HL-60/S4 treated with retinoic acid at 250 ng/mL for 4 days and 3 days (cell line): ENCODE data around the gene PLPP2.

Source experiments
- in situ Hi-C: fragments of 300-500 bp; cut with MboI; formaldehyde crosslinking; loops from 2 replicates; pipeline ENCODE4 v1.7.0; 2022; ENCODE audit warnings: low sequenced_read_pairs

PLPP2 gene

GRCh38 chr19:317710-318508 is 26.7 kb upstream of the PLPP2 start:
- in situ Hi-C loops, result no loop called here

DNA sequence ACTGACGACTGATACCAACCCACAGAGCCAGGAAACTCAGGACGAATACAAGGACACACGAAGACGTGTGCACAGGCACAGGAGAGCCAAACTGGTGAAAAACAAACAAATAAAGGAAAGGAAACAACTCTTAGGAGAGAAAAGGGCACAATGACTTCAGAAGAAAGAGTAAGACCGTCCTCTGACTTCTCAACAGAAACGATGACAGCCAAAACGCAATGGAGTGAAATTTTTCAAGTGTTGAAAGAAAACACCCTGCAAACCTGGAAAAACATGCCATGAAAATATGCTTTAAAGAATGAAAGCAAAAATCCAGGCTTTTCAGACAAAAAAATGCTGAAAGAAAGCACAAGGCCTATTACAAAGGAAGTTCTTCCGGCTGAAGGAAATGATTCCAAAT is 24.6 kb upstream of the PLPP2 start:
- in situ Hi-C loops, result no loop called here

DNA sequence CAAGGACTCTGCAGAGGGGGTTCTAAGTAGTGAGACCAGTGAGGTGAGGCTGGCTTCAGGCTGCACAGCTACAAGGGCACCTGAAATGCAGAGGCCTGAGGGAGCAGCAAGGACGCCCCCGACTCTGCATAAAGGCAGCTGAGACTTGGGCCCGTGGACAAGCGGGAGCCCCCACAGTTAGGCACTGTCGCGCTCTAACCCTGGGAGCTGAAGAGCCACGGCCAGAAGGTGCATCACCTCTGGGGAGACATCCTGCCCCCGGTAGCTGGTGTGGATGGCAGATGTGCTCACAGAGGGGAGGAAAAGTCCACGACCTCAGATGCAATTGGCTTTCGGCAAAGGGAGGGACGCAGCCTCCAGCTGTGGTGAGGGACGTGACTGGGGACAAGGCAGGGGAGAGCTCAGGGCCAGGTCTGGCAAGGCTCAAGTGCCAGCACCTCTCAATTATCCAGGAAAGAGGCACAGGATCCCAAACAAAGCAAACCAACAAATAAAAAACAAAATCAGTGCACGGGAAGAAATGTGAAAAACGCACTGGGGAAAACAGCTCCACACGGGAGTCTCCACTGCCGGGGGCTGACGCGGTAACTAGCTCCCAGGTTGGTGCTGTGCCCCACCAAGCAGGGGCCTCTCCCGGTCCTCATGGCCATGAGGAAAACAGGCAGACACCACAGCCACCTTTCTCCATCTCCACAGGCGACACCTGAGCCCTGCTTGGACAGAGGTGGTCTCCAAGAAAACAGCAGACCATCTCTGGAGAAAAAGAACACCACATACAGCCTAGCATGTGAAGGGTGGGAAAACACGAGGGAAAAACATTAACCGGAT is 23.0 kb upstream of the PLPP2 start:
- in situ Hi-C loops, result no loop called here

DNA sequence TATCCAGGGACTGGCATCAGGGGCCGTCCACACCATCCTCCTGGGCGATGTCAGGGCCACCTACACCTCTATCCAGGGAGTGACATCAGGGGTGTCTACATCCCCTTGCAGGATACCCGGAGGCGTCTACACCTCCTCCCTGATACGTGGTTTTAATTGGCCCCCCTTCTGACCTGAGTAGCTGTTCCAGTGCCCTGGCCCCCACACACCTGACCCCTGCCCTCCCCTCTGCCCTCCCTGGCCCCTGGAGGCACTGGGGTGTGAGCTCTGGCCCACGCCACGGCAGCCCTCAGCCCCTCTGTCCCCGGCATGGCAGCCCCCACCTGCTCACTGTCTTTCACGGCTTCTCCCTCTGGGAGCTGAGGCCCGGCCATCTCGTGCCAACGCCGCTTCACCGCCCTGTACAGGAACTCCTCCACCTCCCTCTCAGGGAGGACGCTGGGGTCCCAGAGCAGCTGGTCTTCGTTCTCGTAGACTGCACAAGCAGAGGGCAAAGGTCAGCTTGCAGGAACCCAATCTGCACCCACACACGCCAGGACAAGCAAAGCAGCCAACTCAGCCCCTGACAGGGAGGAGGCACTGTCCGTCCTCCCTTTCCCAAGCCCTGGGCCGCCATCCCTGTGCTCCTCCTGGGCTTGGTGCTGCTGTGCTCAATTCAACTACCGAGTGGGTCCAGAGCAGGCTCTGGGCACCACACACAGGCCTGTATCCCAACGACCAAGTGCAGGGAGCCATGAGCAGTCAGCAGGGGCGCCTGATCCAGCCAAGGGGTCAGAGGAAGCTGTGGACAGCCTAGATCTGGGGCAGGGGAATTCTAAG is 22.2 kb upstream of the PLPP2 start:
- in situ Hi-C loops, result no loop called here

- in situ Hi-C loops, result no loop called here
Observed at GRCh38 chr19:311813-312261, 20.6 kb upstream of the PLPP2 start.

- in situ Hi-C loops, result no loop called here
Observed at GRCh38 chr19:310781-311496, 19.7 kb upstream of the PLPP2 start.

DNA sequence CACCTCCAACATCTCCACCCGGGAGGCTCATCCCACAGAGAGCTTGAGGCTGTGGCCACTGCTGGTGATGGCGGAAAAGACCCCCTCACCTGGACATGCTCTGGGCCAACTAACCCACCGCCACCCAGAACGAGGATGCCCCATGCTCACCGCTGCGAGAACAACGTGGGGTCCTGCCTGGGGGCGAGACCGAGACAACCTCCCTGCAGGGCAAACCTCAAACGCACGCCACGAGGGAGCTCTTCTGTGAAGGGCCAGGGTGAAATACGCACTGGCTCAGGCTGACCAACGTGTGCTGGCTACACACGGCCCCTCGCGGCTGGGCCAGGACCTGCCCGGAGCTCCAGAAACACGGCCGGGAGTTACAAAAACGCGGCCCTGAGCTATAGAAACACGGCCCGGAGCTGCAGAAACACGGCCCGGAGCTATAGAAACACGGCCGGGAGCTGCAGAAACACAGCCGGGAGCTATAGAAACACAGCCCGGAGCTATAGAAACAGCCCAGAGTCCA is 19.0 kb upstream of the PLPP2 start:
- in situ Hi-C loops, result no loop called here

- in situ Hi-C loops, result no loop called here
Observed at GRCh38 chr19:309206-309565, 18.0 kb upstream of the PLPP2 start.

DNA sequence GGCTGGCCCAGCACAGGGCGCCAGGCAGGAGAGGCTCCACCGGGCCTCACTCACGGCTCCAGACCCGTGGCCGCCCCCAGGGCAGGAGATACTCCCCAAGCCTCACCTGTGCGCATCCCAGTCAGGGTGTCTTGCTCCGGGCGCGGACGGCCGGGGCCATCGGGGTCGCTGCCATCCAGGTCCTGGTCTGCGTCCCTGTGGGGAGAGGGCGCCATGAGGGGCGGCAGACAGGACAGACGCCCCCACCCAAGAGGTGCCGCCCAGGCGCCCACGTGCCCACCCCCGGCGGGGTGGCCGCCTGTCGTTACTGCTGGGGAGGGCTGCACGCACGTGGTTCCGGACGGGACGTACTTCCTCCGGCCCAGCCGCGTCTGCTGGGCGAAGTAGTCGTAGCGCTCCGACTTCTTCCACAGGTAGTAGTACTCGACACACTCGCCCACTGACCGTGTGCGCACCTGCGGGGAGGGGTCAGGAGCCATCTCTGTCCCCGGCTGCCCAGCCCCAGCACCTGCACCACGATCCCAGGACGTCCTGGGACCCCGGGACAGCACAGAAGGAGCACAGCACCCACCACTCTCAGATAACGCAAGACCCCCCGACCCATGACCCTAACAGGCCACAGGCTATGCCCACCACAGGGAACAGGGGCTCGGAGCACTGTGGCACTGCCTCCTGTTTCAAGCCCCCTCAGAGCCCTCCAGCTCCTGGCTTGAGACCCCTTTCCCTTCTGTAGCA is 17.4 kb upstream of the PLPP2 start:
- in situ Hi-C loops, result no loop called here

- in situ Hi-C loops, result no loop called here
Observed at GRCh38 chr19:307793-308420, 16.7 kb upstream of the PLPP2 start.

- in situ Hi-C loops, result no loop called here
Observed at GRCh38 chr19:307111-307531, 15.9 kb upstream of the PLPP2 start.

DNA sequence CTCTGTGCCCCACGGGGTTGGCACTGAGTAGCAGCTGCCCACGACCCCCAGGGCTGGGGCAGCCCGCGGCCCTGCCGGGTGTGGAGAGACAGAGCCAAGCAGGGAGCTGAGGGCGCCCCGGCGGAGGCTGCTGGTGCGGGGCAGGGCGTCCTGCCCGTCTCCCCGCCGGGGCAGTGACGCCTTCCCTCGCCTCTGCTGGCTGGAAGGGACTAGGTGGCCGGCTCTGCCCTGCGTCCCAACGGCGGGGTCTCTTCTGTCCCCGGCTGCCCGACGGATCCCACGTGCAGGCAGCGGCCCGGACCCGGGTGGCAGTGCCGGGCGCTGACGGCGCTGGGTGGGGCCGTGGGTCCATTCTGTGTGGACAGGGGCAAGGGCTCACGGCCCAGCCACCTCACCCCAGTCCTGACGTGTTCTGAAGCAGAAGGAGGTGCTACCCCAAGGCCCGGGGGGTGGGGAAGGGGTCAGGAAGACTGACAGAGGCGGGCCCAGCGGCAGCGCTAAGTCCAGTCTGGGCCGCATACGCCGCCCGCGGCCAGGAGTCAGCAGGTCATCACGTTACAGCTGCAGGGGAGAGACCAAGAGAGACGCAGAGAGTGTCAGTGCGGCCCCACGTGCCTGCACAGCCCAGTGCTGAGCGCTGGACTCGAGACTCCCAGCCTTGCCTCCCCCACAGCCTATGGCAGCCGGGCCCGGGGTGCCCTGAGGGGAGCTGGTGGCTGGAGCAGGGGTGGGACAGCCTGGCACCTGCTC is 15.1 kb upstream of the PLPP2 start:
- in situ Hi-C loops, result no loop called here

- in situ Hi-C loops, result no loop called here
Observed at GRCh38 chr19:305240-306150, 14.3 kb upstream of the PLPP2 start.

DNA sequence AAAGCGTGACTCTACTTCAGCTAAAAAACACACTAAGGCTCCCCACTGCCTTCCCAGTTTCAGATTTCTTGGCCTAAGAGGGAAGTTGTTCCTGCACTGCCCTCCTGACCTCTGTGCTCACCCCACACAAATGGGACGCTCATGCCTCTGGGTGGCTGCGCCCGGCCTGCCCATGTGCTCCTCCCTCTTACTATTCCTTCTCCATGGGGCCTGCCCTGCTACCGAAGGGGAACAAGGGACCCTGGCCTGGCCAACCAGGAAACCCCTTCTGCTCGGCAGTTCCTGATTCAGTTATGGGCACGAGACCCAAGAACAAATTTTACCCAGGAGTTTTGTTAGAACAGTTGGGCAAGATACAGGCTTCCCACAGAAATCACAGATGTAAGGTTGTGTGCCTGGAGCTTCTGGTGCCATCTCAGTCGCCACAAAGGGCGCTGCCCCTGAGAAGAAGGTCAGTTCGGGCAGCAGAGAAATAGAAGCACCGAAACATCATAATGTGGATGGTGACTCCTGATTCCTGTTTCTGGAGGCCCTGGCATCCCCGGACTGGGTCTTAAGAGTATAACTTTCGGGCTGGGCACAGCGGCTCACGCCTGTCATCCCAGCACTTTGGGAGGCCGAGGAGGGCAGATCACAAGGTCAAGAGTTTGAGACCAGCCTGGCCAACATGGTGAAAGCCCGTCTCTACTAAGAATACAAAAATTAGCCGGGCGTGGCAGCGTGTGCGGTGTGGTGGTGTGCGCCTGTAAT is 5.4 kb upstream of the PLPP2 start:
- in situ Hi-C loops, result no loop called here

DNA sequence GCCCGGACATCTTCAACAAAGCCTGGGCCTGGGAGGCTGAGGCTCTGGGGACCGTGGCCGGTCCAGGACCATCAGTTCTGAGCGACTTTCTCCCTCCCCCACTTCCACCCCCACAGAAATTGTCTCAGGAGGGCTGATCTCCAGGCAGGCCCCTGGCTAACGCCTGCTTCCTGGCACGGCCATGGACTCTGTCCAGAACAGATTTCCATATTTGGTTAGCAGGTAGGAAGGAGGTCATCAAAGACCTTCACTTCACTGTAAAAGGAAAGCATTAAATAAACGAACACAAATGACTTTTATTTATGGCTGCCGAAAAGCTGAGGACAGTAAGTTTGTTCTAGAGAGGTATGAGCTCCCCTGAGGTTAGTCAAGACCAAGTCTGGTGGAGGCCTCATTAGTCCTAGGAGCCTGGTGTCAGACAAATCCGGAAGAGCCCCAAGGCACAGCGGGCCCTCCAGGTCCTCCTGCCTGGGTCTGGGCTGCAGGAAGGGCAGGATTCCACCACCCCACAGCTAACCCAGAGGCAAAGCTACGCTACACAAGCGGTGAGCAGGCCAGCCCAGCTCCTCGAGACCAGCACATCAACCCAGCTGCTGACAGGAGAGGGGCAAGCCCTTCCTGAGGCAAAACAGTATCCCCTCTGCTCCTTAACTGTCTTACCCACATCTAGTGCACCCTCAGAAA is 4.6 kb upstream of the PLPP2 start:
- in situ Hi-C loops, result no loop called here

GRCh38 chr19:294946-295686 is 3.9 kb upstream of the PLPP2 start:
- in situ Hi-C loops, result no loop called here
